OCI-LY7 (cell line): Measurements from ENCODE around the gene TTC6. TPM values are rescaled to one million over a fixed set of nuclear protein-coding genes. Genes with fewer than 3 reads are reported as not detected.

ENCODE experiments used
- BruUV-seq: library from RNA; stranded (reverse); fragments of 400-500 nt; replicated peaks from 2 replicates; lab custom pipeline; 2021; lab: Mats Ljungman, UMichigan
- CTCF ChIA-PET: fragments of 300-600 bp; sonication (Branson Sonifier 250); formaldehyde crosslinking; loops from one replicate; lab custom pipeline; 2022; ENCODE audit warnings: antibody characterized with exemption; ENCODE audit not compliant: unreplicated experiment; lab: Charles Lee
- POLR2A ChIA-PET: fragments of 300-600 bp; sonication (Branson Sonifier 250); formaldehyde crosslinking; loops from one replicate; lab custom pipeline; 2022; ENCODE audit warnings: antibody characterized with exemption; lab: Charles Lee
- DNase-seq: peaks from one replicate; pipeline ENCODE4 v3.0.0-alpha.2; 2015; ENCODE audit warnings: low spot score
- H2AFZ ChIP-seq: fragments of 200-600 bp; sonication (generic), shearing (Covaris generic); 2 replicates; pipeline ENCODE4 v1.6.1; 2014; ENCODE audit warnings: mild to moderate bottlenecking, antibody characterized with exemption, low read length, moderate library complexity
- H3K27ac ChIP-seq: fragments of 200-600 bp; sonication (generic); 2 replicates; pipeline ENCODE4 v1.5.1; 2014; ENCODE audit warnings: mixed run types, low read depth, mild to moderate bottlenecking, moderate library complexity, low read length, inconsistent platforms; ENCODE audit not compliant: poor library complexity, severe bottlenecking
- H3K36me3 ChIP-seq: fragments of 200-600 bp; sonication (generic); 2 replicates; pipeline ENCODE4 v1.6.1; 2014; ENCODE audit warnings: mild to moderate bottlenecking, antibody characterized with exemption, low read length, moderate library complexity, mixed read lengths; ENCODE audit not compliant: insufficient read depth
- H3K4me1 ChIP-seq: fragments of 200-600 bp; sonication (generic); 2 replicates; pipeline ENCODE4 v1.5.1; 2014; ENCODE audit warnings: mild to moderate bottlenecking, low read length; ENCODE audit not compliant: insufficient read depth, poor library complexity, severe bottlenecking
- H3K4me2 ChIP-seq: fragments of 200-600 bp; sonication (generic); 2 replicates; pipeline ENCODE4 v1.6.1; 2014; ENCODE audit warnings: mild to moderate bottlenecking, low read length
- H3K4me3 ChIP-seq: fragments of 200-600 bp; sonication (generic); 2 replicates; pipeline ENCODE4 v1.5.1; 2014; ENCODE audit warnings: mild to moderate bottlenecking, low read depth, low read length; ENCODE audit not compliant: poor library complexity, severe bottlenecking
- H3K79me2 ChIP-seq: fragments of 200-600 bp; sonication (generic); 2 replicates; pipeline ENCODE4 v1.6.1; 2016; ENCODE audit warnings: low read depth, mild to moderate bottlenecking, low read length, moderate library complexity, mixed read lengths; ENCODE audit not compliant: insufficient read depth
- H3K9me2 ChIP-seq: fragments of 200-600 bp; sonication (generic); 2 replicates; pipeline ENCODE4 v1.6.1; 2016; ENCODE audit warnings: mild to moderate bottlenecking, low read length, mixed read lengths; ENCODE audit not compliant: insufficient read depth
- H3K9me3 ChIP-seq: fragments of 200-600 bp; sonication (generic); 2 replicates; pipeline ENCODE4 v1.6.1; 2014; ENCODE audit warnings: mild to moderate bottlenecking, mixed run types, low read length, mixed read lengths
- H4K20me1 ChIP-seq: fragments of 200-600 bp; sonication (generic); 2 replicates; pipeline ENCODE4 v1.6.1; 2014; ENCODE audit warnings: mild to moderate bottlenecking, antibody characterized with exemption, low read length, moderate library complexity, mixed read lengths; ENCODE audit not compliant: insufficient read depth
- CTCF ChIP-seq: fragments of 200-600 bp; sonication (generic); conservative IDR thresholded peaks from 2 replicates; pipeline ENCODE4 v1.5.1; 2014; ENCODE audit warnings: mild to moderate bottlenecking, antibody characterized with exemption, low read length, moderate library complexity, mixed read lengths
- EZH2phosphoT487 ChIP-seq: fragments of 200-600 bp; sonication (generic); IDR thresholded peaks from 2 replicates; pipeline ENCODE4 v1.6.1; 2018; ENCODE audit warnings: low read depth, borderline replicate concordance, mild to moderate bottlenecking, mixed run types, antibody characterized with exemption, low read length, moderate library complexity, mixed read lengths
- intact Hi-C: fragments of 100-400 bp; cut with micrococcal nuclease; formaldehyde crosslinking; loops from one replicate; pipeline ENCODE4 v1.10.0; 2022; ENCODE audit not compliant: unreplicated experiment
- total RNA-seq, 2 experiments: library from RNA; depleted of rRNA in 1 of 2; stranded (reverse); fragments of >200 nt in 1 of 2; shearing (Covaris generic) in 1 of 2; gene quantifications; 2 replicates each; pipeline ENCODE4 v1.2.3, GENCODE V29; 2014 to 2022

Gene TTC6
- total RNA-seq, 2 experiments from 2014 or later: not detected

GRCh38 chr14:37590428-37591139 lies 4.8 kb upstream of the TTC6 start:
- CTCF ChIA-PET: no interaction called here
- TF ChIP-seq EZH2phosphoT487: no peak
- no peak for TF ChIP-seq CTCF
- H3K79me2 ChIP-seq: no peaks in the 10 kb centered on the region
- H3K36me3 ChIP-seq: no peaks in the 10 kb centered on the region
- H3K4me3 ChIP-seq: no peak overlapping the region
- POLR2A ChIA-PET: interaction anchor here (1.6 kb wide), 1 partner anchor 14 kb away, joined by 6 read pairs; no protein-coding TSS in a partner anchor
- intact Hi-C loops: no loop called here
- H3K27ac ChIP-seq: no peak overlapping the region
- no peak overlapping the region for H3K4me2 ChIP-seq
- 0 out of 2 replicates have a peak, but pooled peaks cover 4% of the 10 kb centered on the region for H3K9me3 ChIP-seq
- no peak overlapping the region for H2AFZ ChIP-seq
- BruUV-seq: no TSS peak
- DNase-seq: no peak
- H3K9me2 ChIP-seq: no peaks in the 10 kb centered on the region
- no peaks in the 10 kb centered on the region for H3K4me1 ChIP-seq
- no peaks in the 10 kb centered on the region for H4K20me1 ChIP-seq

GRCh38 chr14:37591311-37591940 lies 4.0 kb upstream of the TTC6 start:
- no peak for DNase-seq
- BruUV-seq: no TSS peak
- no peaks in the 10 kb centered on the region for H4K20me1 ChIP-seq
- H3K27ac ChIP-seq: no peak overlapping the region
- CTCF ChIA-PET: no interaction called here
- no peaks in the 10 kb centered on the region for H3K9me2 ChIP-seq
- H3K9me3 ChIP-seq: 0 out of 2 replicates have a peak, but pooled peaks cover 4% of the 10 kb centered on the region
- no peak overlapping the region for H3K4me3 ChIP-seq
- TF ChIP-seq CTCF: no peak
- no peak overlapping the region for H3K4me2 ChIP-seq
- POLR2A ChIA-PET: no interaction called here
- intact Hi-C loops: no loop called here
- H3K36me3 ChIP-seq: no peaks in the 10 kb centered on the region
- H2AFZ ChIP-seq: no peak overlapping the region
- no peaks in the 10 kb centered on the region for H3K79me2 ChIP-seq
- no peaks in the 10 kb centered on the region for H3K4me1 ChIP-seq

- Histone ChIP-seq H3K9me2 (no peaks in the 10 kb centered on the region), H3K27ac (no peak overlapping the region), H3K4me3 (no peak overlapping the region), H3K4me1 (no peaks in the 10 kb centered on the region), H3K79me2 (no peaks in the 10 kb centered on the region), H3K4me2 (no peak overlapping the region), H4K20me1 (no peaks in the 10 kb centered on the region), H3K9me3 (0 out of 2 replicates have a peak, but pooled peaks cover 4% of the 10 kb centered on the region), H3K36me3 (no peaks in the 10 kb centered on the region), H2AFZ (no peak overlapping the region)
- BruUV-seq: no TSS peak
- POLR2A ChIA-PET: no interaction called here
- intact Hi-C loops: no loop called here
- DNase-seq: no peak
- TF ChIP-seq CTCF: no peak
- CTCF ChIA-PET: no interaction called here
Observed at GRCh38 chr14:37591941-37592481, 3.4 kb upstream of the TTC6 start.
